ENCODE results near the gene MEGF9. TPM values are rescaled to one million over a fixed set of nuclear protein-coding genes. Genes with fewer than 3 reads are reported as not detected.

MEGF9 gene
- total RNA-seq, 1 donor from 2014 or later = 4.7 TPM

GRCh38 chr9:120570296-120570695 lies 144.0 kb downstream of the MEGF9 start:
- FAIRE-seq (no peak), DNase-seq (ENCODE audit: low read depth) (no peak)
- TF ChIP-seq CTCF (IDR thresholded peaks at IDR 0.05; ENCODE audit: insufficient read depth, low read length, severe bottlenecking) = no peak
- no peaks in the 10 kb centered on the region for H3K27me3 ChIP-seq (ENCODE audit: control insufficient read depth, insufficient read depth, low read length)
- peaks cover 10% of the 10 kb centered on the region for H3K36me3 ChIP-seq (ENCODE audit: control insufficient read depth, insufficient read depth, low read length)
- no peak overlapping the region for H3K4me3 ChIP-seq (ENCODE audit: low read depth, low read length)

GRCh38 chr9:120569556-120569955 lies 144.7 kb downstream of the MEGF9 start:
- FAIRE-seq (no peak), DNase-seq (ENCODE audit: low read depth) (no peak)
- Histone ChIP-seq H3K4me3 (ENCODE audit: low read depth, low read length) (no peak overlapping the region), H3K27me3 (ENCODE audit: control insufficient read depth, insufficient read depth, low read length) (no peaks in the 10 kb centered on the region), H3K36me3 (ENCODE audit: control insufficient read depth, insufficient read depth, low read length) (peaks cover 11% of the 10 kb centered on the region)
- TF ChIP-seq CTCF (IDR thresholded peaks at IDR 0.05; ENCODE audit: insufficient read depth, low read length, severe bottlenecking) = no peak

GRCh38 chr9:120568816-120569215 lies 145.5 kb downstream of the MEGF9 start:
- Histone ChIP-seq H3K27me3 (ENCODE audit: control insufficient read depth, insufficient read depth, low read length) (no peaks in the 10 kb centered on the region), H3K4me3 (ENCODE audit: low read depth, low read length) (no peak overlapping the region), H3K36me3 (ENCODE audit: control insufficient read depth, insufficient read depth, low read length) (peaks cover 11% of the 10 kb centered on the region)
- no peak for DNase-seq (ENCODE audit: low read depth)
- TF ChIP-seq CTCF (IDR thresholded peaks at IDR 0.05; ENCODE audit: insufficient read depth, low read length, severe bottlenecking) = no peak
- no peak for FAIRE-seq

GRCh38 chr9:120567874-120568273 lies 146.4 kb downstream of the MEGF9 start:
- no peak for TF ChIP-seq CTCF (IDR thresholded peaks at IDR 0.05; ENCODE audit: insufficient read depth, low read length, severe bottlenecking)
- H3K4me3 ChIP-seq (ENCODE audit: low read depth, low read length) = no peak overlapping the region
- FAIRE-seq = no peak
- no peaks in the 10 kb centered on the region for H3K27me3 ChIP-seq (ENCODE audit: control insufficient read depth, insufficient read depth, low read length)
- H3K36me3 ChIP-seq (ENCODE audit: control insufficient read depth, insufficient read depth, low read length) = peaks cover 11% of the 10 kb centered on the region
- DNase-seq (ENCODE audit: low read depth) = no peak

GRCh38 chr9:120567081-120567480 lies 147.2 kb downstream of the MEGF9 start:
- no peak overlapping the region for H3K4me3 ChIP-seq (ENCODE audit: low read depth, low read length)
- TF ChIP-seq CTCF (IDR thresholded peaks at IDR 0.05; ENCODE audit: insufficient read depth, low read length, severe bottlenecking) = no peak
- FAIRE-seq (no peak), DNase-seq (ENCODE audit: low read depth) (no peak)
- H3K36me3 ChIP-seq (ENCODE audit: control insufficient read depth, insufficient read depth, low read length) = peaks cover 11% of the 10 kb centered on the region
- H3K27me3 ChIP-seq (ENCODE audit: control insufficient read depth, insufficient read depth, low read length) = no peaks in the 10 kb centered on the region

- Histone ChIP-seq H3K4me3 (ENCODE audit: low read depth, low read length) (no peak overlapping the region), H3K27me3 (ENCODE audit: control insufficient read depth, insufficient read depth, low read length) (no peaks in the 10 kb centered on the region), H3K36me3 (ENCODE audit: control insufficient read depth, insufficient read depth, low read length) (peaks cover 7% of the 10 kb centered on the region)
- no peak for FAIRE-seq
- TF ChIP-seq CTCF (IDR thresholded peaks at IDR 0.05; ENCODE audit: insufficient read depth, low read length, severe bottlenecking) = no peak
- DNase-seq (ENCODE audit: low read depth) = no peak
These were observed 149.7 kb downstream of the MEGF9 start for GRCh38 chr9:120564589-120564988.

All from bronchial epithelial cell (primary cell).